HG03280 (cell line): Measurements from ENCODE around the gene GRAMD1B.

Source experiments
- ATAC-seq: cut with Tn5 transposase; IDR thresholded peaks from one replicate; pipeline ENCODE4 v1.9.1; 2021; ENCODE audit warnings: mild to moderate bottlenecking, moderate library complexity; ENCODE audit not compliant: unreplicated experiment

GRAMD1B gene

DNA sequence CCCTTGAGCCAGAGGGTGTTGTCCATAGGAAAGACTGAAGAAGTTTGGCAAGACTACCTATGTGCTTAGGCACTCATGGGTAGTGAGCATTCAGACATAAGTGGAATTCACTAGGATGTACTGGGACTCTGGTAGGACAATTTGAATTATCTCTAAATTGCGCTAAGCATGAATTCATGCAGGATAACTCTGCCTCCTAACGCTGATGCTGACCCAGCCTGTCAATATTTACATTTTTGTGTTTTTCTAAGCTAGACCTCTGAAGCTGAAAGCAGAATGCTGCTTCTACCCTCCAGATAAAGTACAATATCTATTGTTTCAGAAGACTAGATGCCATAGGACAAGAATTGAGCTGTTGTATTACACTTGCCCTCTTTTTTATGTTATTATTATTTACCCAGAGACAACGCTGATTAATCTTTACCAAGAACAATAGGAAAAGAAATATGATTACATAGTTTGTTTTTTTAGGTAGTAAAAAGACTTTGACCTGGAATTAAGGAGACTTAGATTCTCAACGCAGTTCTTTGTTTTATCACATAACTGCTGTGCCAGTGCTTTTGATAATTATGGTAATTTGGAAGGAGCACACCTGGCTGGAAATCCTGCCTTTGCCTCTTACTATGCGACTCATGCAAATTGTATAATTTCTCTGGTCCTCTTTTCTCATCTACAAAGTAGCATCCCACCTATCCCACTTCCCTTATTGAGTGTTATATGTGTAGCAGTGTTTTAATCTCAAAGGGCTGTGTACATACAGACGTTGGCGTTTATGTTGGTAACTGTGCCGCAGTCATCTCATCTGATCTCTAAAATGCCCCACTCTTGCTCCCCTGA is 21.2 kb upstream of the GRAMD1B start:
- ATAC-seq: no peak

DNA sequence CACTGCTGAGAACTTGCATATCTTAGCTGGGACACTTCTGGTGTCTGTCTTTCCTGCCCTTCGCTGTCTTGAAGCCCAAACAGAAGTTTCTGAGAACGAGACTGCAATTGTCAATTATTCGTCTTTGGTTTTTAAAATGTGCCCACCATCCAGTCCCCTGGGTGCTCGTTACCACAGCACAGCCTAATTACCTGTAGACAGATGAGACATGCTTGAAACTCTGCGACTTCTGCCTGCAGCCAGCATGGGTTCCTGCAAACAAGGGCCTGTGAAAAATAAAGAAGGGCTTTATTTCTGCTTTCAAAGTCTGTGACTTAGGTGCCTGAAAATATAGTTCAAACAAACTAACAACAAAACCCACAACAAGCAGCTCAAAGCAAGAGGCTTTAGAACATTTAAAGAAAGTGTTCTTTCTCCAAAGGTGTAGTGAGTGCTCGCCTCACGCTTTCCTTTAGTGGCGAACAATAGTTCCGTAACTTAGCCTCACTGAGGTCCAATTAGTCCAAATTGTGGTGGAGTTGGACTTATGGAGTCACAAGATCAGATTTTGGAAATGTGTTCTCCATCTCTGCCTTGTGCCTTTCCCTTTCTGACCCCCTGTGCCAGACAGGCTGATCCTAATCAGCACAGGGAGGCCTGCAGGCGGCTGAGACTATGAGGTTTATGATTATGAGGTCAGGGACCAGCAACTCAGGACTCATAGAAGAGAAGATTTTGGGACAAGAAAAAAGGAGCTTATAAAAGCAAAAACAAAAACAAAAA is 20.4 kb upstream of the GRAMD1B start:
- no peak for ATAC-seq

DNA sequence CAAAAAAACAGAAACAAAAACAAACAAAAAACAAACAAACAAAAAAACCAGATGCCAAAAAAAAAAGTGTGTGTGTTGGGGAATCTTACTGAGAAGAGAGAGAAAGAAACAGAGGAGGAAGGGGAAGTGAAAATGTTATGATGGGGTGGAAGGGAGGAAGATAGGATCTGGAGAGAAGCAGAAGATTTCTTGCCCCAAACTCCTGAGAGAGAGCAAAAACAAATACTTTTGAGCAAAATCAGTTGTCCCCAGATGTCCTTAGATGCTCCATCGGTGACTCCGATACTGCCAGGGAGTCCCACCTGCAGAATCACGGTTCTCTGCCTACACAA is 19.9 kb upstream of the GRAMD1B start:
- ATAC-seq: no peak

DNA sequence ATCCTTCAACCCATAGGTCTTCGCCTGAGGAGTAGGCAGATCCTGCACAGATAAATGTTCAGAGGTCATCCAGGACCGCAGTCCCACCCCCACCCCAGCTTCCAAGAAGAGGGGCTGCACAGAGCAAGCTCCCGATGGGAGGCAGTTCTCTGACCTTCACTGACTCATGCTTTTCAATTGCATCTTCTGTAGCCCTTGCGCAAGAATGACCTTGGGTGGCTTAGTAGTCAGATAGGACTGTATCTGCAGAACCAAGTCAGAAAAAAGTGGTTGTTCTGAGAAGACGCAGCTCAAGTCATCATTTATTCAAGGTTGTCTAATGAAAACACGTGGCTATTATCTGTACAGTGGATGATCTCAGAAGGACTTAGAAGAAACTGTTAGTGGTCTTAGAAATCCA is 16.4 kb upstream of the GRAMD1B start:
- no peak for ATAC-seq

DNA sequence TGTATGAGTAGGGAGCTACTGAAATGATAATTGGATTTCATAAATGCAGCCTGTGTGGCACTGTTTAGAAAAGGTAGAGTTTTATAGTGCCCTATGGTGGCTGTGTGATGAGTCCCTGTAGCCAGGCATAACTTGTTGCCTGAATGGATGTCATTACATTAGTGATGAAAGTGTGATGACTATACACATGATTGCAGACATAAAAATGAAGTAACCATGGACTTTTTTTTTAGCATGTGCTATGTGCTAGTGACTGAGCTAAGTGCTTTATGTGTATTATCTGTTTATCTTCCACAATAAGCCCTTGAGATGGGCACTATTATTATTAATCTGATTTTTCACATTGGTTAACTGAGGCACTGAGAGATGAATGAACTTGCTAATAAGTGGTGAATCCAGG is 13.5 kb upstream of the GRAMD1B start:
- ATAC-seq: no peak

DNA sequence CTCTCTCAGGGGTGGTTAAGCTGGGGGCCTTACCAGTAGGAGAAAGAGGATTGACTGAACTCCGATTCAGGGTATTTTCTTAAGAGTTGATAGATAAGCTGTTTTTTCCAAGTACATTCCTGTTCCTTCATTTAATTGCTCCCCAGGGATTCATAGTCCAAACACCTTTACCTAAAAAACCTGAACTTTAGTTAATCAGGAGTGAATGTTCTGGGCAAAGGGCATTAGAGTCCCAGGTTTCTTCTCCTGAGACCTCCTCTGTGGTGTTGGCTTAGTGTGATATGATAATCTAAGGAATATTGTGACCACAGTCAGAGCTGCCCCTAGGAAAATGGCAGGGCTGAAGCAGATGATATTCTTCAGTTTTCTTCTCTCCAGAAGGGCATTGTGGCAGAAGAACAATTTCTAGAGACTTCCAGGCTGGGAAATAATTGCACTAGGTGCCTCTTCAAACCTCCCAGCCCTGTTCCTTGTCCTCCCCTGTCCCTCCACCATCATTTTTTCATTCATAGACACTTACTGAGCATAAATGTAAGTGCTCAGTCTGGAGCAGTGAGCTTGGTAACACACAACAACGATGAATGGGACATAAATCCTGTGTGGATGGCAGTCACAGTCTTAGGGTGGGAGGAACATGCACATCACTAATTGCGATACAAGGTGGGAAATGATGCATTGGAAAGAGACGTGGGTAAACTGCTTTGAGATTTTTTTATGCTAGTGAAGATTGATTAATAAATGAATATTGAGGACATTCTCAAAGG is 11.5 kb upstream of the GRAMD1B start:
- no peak for ATAC-seq

- no peak for ATAC-seq
These were observed 10.2 kb upstream of the GRAMD1B start for GRCh38 chr11:123419731-123420452.

GRCh38 chr11:123421589-123421988 is 8.5 kb upstream of the GRAMD1B start:
- ATAC-seq: no peak

- ATAC-seq: no peak
These were observed 4.7 kb upstream of the GRAMD1B start for GRCh38 chr11:123425367-123425766.

GRCh38 chr11:123426789-123427188 is 3.3 kb upstream of the GRAMD1B start:
- ATAC-seq: no peak

DNA sequence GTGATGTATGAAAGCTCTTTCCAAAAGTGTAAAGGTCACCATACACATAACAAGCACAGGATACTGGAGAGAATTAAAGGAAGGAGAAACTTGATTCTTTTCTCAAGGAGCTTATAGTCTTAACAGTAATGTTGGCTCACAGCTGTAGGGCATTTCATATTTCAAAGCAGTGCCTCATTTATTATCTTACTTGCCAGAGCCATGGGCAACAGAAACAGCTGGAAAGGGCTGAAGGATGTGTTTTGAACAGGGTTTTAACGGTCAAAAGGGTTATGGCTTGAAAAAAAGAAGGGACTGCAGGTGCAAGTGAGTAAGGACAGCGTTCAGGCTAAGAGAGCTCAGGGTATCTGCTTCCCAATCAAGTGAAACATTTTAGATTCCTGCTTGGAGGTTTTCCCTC is 2.7 kb upstream of the GRAMD1B start:
- no peak for ATAC-seq

DNA sequence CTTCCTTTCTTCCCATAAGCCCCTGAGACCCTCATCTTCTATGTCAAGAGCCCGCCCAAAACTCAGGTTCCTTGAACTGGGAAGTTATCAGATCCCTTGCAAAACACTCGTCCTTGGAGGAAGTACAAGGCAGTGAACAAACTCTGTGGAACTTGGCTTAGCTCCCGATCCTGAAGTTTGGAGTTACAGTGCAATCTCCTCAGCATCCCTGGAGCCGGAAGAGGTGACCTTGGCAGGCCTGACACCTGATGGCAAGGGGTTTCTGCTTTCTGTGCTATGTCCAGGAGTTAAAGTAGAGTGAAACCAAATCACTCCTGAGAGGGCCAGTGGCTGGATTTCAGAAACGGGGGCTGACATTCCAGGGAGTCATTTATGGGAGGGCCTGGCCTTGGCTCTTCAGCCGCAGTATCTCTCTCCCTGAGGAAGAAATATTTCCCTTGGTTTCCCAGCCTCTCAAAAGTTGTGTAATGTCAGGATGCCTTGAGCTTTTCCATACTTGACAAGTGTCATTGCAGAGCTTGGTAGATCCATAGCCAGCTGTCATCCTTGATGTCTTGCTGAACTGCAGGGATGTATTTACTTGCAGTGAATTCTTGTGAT is 1.9 kb upstream of the GRAMD1B start:
- no peak for ATAC-seq

DNA sequence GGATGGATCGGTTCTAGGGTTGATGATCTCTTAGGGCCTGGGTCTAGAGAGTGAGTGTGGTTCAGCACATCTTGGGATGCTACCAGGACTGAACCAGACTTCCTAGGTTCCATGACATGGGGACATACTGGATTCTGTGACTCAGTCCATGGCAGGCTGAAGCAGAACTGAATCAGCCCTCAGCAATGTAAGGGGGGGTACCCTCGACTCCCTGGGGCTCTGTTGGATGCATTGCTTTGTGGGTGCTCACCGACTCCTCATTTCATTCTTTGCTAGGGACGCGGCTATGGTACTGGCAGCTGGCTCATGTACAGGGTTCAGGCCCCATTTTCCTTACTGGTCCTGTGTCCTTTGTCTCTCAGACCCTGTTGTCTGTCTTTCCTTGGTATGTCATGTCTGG is 733 bp upstream of the GRAMD1B start:
- ATAC-seq: no peak

DNA sequence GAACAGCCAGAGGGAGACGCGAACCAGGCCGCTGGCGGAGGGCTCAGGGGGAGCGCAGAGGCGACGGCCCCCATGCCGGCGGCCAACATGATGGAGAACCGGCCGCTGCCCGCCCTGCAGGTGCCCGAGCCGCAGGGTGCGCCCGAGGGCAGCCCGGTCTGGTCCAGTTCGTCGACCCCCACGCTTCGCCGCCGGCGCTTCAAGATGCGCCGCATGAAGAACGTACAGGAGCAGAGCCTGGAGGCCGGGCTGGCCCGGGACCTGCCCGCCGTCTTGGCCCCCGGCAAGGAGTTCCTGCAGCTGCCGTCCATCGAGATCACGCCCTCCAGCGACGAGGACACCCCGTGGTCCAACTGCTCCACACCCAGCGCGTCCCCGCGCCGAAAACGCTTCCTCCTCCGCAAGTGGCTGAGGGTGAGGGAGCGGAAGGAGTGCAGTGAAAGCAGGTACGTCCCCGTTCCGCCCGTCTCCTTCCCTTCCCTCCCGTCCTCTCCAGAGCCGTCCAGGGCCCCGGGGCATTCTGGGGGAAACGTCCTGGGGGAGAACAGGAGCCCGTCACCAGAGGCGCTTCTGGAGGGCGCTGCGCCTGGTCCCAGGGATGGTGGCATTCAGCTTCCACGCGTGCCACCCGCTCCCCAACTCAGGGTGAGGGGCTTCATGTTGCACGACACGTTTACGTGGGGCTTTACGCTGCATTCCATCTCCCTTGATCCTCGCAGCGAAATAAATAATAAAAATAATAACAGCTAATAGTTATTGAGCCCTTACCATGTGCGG is 840 bp downstream of the GRAMD1B start:
- ATAC-seq: peak; percentile 51

- ATAC-seq: no peak
These were observed 1.6 kb downstream of the GRAMD1B start for GRCh38 chr11:123431619-123432018.

- no peak for ATAC-seq
These were observed 4.2 kb downstream of the GRAMD1B start for GRCh38 chr11:123434262-123434661.

- ATAC-seq: no peak
These were observed 4.8 kb downstream of the GRAMD1B start for GRCh38 chr11:123434911-123435310.

DNA sequence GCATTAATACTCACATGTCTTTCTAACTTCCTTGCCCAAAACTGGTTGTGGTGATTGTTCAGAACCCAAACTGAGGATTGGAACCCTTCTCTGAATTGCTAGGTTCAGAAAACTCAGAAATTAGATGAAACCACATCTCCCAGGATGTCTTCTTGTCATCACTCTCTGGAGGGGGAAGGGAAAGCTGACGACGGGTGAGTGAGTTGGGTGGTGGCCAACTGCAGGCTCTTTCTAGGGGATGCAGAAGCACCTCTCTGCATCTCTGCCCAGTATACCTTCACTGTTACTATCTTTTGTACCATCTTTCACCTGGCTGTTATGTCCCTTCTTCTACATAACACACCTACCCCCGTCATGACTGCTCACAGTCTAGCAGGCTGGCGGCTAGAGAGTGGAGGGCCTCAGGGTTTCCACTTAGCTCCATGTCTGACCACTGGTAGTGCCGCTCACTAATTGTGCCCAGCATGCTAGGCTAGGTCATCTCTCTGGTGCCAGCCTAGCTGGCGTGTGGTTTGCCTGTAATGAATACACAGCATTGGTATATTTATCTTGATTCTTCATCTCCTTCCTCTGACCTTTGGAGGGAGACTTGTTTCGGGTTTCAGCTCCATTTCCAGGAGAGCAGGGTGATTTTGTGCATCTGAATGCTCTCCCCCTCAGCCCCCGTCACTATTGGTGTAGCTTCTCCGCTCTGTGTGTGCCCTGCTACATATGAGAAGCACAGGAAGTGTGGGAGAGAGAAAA is 7.3 kb downstream of the GRAMD1B start:
- no peak for ATAC-seq

GRCh38 chr11:123438131-123438627 is 8.1 kb downstream of the GRAMD1B start:
- ATAC-seq: no peak
